Melanocyte of skin (primary cell): ENCODE data around the gene NAT16. TPM values are rescaled to one million over a fixed set of nuclear protein-coding genes. Genes with fewer than 3 reads are reported as not detected.

Experiments
- small RNA-seq, 2 donors: library from RNA; depleted of rRNA; stranded (forward); fragments of <200 nt; gene quantifications; one replicate each; pipeline ENCODE3, GENCODE V24; 2012
- total RNA-seq, 2 donors: library from RNA; depleted of rRNA; stranded (reverse); fragments of >200 nt; gene quantifications; 2 replicates each; pipeline ENCODE4 v1.2.3, GENCODE V29; 2012

NAT16 gene
- total RNA-seq: not detected

DNA sequence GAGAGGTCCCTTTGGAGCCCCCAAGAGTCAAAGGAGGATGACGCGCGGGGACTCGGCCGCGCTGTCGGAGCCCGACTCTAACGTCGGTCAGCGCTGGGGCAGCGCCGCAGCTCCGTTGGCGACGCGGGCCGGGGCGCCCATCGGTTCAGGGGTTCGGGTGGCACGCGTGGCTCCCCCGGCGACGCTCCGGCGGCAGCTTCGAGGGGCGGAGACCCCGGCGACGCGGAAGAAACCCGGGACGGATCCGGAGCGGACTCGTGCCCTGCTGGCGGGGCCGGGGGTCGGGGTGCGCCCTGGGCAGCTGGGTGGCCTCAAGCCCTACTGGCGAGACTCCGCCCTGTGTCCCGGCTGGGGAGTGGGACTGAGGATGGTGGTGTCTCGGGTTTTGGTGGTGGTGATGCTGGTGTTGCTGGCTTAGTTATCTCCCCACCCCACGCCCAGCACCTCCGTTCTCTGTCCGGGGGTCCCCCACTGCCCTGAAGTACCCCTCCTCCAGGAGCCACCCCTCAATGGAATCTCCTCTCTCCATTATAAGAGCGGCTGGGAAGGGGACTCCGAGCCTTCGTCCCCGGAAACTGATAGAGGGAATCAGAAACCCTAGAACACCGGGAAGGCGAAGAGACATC lies at the start of gene NAT16:
TSS of gene NAT16 (minus strand) at position 164 of the 626 bp plus-strand sequence. CDS start 5,486 bp downstream, outside the sequence.

DNA sequence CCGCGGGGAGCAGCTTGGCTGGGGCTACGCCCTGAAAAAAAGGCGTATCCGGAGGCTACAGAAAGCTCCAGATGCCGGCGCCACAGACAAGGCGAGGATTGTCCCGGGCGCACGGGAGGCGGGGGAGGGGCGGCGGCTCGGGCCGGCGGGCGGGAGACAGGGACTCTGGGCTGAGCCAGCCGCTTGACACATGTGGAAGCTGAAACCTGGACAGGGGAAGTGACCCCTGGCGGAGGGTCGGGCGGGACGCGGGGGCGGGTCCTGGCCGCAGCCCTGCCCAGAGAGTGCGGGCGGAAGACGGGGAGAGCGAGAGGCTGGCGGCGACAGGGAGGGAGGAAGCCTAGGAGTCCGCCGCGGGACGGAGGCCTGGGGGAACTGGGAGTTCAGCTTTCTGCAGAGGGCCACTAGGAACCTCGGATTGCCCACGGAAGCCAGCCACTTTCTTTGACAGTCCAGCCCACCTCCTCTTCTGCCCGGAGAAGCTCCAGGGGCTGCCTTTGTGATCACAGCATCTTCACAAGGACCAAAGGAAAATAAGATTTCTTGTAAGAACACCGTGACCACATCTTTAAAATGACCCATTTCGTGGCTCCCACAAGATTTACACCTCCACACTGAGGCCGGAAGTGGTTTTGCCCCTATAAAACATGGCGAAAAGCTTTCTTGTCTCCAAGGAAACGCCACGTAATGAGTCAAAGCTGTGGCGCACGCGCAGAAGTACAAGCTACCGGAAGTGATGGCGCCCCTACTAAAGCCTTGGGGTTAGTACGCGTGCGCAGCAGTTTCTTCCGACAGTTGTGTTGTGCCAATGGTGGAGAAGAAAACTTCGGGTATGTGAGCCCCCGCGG lies 37.5 kb upstream of the NAT16 start, which contains the start of the genes PLOD3 and ZNHIT1:
TSS of gene PLOD3 (minus strand) at position 194 of the 848 bp plus-strand sequence. CDS start 307 bp downstream, outside the sequence.
TSS of gene ZNHIT1 (plus strand) at position 778 of the 848 bp plus-strand sequence. CDS start at position 809, 31 bp downstream.

DNA sequence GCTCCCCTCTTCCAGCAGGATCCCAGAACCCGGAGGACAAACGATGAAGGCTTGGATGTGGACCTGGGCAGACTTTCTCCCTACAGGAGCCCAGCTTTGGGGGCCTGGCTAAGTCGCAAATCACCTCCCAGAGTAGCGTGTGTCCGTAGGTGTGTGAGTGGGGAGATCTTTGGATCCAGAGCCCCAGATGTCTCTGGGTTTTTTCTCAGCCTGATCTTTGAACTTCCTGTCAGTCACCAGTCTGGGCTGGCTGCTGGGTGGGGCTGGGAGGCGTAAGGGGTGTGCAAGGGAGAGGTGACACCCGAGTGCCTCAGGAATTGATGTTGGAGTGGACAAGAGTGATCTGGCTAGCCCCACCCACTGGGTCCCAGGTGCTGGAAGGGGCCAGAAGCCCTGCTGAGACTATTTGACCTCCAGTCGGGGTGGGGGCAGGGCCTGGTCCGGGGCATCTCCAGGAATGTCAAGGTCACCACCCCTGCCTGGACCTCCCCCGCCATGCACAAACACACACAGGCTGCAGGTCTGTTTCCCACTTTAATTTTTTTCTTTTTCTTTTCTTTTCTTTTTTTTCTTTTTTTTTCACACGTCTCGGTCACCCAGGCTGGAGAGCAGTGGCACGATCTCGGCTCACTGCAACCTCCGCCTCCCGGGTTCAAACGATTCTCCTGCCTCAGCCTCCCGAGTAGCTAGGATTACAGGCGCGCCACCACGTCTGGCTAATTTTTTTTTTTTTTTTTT lies 20.9 kb upstream of the NAT16 start, which contains the start of gene MOGAT3:
TSS of gene MOGAT3 (minus strand) at position 175 of the 738 bp plus-strand sequence. CDS start 182 bp downstream, outside the sequence.

DNA sequence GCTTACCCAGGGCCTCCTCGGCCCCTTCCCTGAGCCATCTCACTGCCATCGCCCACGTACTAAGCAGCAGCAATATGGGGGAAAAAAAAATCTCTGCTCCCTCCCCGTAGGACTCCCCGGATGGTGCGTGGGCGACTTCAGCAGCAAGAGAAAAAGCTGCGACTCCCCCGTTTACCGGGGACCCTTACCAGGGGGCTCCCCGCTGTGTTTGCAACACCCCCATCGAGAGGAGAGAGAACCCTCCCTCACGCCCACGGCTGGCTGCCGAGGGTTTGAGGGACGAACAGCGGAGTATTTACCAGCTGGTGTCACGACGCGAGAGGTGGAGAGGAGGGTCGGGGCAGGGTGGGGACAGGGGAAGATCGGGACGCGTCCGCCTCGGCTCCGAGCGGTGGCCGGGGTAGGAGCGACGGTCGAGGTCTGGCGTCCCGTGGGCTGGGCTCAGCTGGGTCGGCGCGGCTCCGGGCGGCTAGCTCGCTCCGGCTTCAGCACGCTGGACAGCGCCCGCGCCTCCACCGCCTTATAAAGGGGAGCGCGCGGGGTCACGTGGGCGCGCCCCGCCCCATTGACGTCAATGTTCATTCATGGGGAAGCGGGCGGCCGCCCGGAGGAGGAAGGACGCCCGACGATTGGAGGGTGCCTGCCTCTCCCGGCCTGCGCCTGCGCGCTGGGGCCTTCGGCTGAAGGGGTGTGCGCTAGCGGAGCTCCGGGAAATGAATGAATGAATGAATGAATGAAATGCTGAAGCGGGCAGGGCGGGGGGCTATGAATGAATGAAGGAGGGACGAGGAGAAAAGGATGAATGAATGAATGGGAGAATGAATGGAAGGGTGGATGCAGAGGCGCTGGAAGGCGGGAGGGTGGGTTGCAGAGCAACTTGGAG lies 14.8 kb downstream of the NAT16 start, which contains the start of gene VGF:
TSS of gene VGF (minus strand) at position 495 of the 883 bp plus-strand sequence. CDS start 726 bp downstream, outside the sequence.

DNA sequence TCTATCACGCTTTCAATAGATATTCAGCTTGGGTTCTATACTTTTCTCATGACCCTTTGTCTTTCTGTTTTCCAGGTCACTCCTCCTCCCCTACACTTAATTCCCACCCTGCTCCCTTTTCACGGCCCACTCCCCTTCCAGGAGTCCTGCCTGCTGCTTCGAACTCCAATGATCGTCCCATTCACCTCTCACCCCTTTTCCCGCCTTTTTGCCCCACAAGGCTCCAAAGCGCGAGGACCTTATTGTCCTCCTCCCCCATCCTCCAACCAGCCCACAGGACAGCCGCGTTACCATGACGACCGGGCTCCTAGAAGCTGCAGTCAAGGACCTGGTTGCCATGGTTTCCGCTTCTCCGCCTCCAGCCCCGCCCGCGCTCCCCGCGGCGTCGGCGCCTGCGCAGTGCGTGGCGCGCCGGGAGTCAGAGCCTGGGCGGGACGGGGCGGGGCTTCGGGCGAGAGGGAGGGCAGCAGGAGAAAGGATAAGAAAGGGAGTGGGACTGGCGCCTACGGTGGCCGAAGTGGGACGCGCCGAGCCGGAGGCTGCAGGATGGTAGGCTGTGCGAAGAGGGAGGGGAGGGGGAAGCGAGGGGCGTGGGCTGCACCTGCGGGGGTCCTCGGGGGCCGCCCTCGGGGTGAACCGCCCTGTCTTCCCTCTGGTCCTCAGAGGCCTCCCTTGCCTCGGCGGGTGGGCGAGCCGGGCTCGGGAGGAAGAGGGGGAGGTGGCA lies 26.0 kb downstream of the NAT16 start, which contains the start of gene AP1S1:
TSS of gene AP1S1 (plus strand) at position 508 of the 724 bp plus-strand sequence. CDS start at position 547, 39 bp downstream.

DNA sequence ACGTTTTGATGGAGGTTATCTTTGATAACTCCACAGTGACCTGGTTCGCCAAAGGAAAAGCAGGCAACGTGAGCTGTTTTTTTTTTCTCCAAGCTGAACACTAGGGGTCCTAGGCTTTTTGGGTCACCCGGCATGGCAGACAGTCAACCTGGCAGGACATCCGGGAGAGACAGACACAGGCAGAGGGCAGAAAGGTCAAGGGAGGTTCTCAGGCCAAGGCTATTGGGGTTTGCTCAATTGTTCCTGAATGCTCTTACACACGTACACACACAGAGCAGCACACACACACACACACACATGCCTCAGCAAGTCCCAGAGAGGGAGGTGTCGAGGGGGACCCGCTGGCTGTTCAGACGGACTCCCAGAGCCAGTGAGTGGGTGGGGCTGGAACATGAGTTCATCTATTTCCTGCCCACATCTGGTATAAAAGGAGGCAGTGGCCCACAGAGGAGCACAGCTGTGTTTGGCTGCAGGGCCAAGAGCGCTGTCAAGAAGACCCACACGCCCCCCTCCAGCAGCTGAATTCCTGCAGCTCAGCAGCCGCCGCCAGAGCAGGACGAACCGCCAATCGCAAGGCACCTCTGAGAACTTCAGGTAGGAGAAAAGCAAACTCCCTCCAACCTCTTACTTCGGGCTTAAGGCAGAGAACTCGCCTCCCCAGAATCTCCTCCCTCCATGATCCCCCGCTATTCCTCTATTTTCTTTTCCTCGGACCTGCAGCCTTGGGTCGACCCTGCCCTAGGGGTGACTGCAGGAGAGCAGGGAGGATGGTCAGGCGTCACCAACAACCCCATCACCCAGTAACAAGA lies 53.2 kb downstream of the NAT16 start, which contains the start of gene SERPINE1:
TSS of gene SERPINE1 (plus strand) at position 454 of the 809 bp plus-strand sequence. CDS start 1,290 bp downstream, outside the sequence.

Small RNA genes within 50 kb of the gene (small RNA-seq; reads per million reads assigned to genes)
- gene MIR4653: 0.04 to 0.17 reads per million in 2 donors

Other genes starting within 250 kb of the NAT16 start
- gene MUC3A, start 230.8 kb downstream of the NAT16 start, total RNA-seq: not detected
- gene MUC12, start 210.7 kb downstream of the NAT16 start, total RNA-seq: under 1 TPM in 1 of 2 donors, not detected in 1; 0.69 TPM
- not detected for gene MUC17, start 160.2 kb downstream of the NAT16 start, total RNA-seq
- 10 to 100 TPM in 1 of 2 donors, 1 to 10 TPM in 1; 10.0 to 14.3 TPM for gene TRIM56, start 94.8 kb downstream of the NAT16 start, total RNA-seq
- 1 to 10 TPM; 1.0 to 3.3 TPM for gene SERPINE1, start 53.2 kb downstream of the NAT16 start, total RNA-seq
- gene AP1S1, start 25.8 kb downstream of the NAT16 start, total RNA-seq: 100 to 1,000 TPM; 151 to 208 TPM
- gene VGF, start 14.7 kb downstream of the NAT16 start, total RNA-seq: 10 to 100 TPM in 1 of 2 donors, 1 to 10 TPM in 1; 8.3 to 27.0 TPM
- not detected for gene MOGAT3, start 20.7 kb upstream of the NAT16 start, total RNA-seq
- gene PLOD3, start 37.3 kb upstream of the NAT16 start, total RNA-seq: 100 to 1,000 TPM; 199 to 220 TPM
- gene ZNHIT1, start 37.9 kb upstream of the NAT16 start, total RNA-seq: 10 to 100 TPM; 60.9 to 88.1 TPM
- gene CLDN15, start 57.5 kb upstream of the NAT16 start, total RNA-seq: 1 to 10 TPM; 3.0 to 4.1 TPM
- gene FIS1, start 64.8 kb upstream of the NAT16 start, total RNA-seq: 100 to 1,000 TPM; 138 to 142 TPM
- gene IFT22, start 141.5 kb upstream of the NAT16 start, total RNA-seq: 10 to 100 TPM; 20.0 to 21.6 TPM
- under 1 TPM; under 0.01 TPM for gene COL26A1, start 182.6 kb upstream of the NAT16 start, total RNA-seq